Measurements from ENCODE around the gene KLRB1. TPM values are rescaled to one million over a fixed set of nuclear protein-coding genes. Genes with fewer than 3 reads are reported as not detected.
"Not testable (repeated sequence)": the region's sequence is repeated elsewhere in the genome, so short reads cannot be mapped to it uniquely, and the experiment has no call there.

The KLRB1 gene
- total and polyA plus RNA-seq, 4 donors: 1.1 to 1.6 TPM; not detected in 2

DNA sequence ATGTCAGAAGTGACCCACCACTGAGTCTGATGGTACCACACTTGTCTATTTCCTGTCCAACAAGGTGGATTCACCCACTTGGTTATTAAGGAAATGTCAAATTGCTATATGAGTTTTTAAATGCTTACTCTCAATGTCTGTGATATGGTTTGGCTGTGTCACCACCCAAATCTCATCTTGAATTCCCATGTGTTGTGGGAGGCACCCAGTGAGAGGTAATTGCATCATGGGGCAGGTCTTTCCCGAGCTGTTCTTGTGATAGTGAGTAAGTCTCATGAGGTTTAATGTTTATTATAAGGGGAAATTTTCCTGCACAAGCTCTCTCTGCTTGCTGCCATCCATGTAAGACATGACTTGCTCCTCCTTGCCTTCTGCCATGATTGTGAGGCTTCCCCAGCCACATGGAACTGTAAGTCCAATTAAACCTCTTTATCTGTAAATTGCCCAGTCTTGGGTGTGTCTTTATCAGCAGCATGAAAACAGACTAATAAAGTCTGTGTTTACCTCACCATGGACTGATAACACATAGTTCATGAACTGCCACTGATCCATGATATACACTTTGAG lies 37.4 kb upstream of the KLRB1 start:
- H3K27me3 ChIP-seq (ENCODE audit: control insufficient read depth in 1 of 2, insufficient read depth in 2 of 2, low read length in 1 of 2); intact Hi-C loops (cut with DNase I): not testable (repeated sequence)
- WGBS, 2 donors: 52 to 65% methylated on average over 1 of the region's 1 CpG

DNA sequence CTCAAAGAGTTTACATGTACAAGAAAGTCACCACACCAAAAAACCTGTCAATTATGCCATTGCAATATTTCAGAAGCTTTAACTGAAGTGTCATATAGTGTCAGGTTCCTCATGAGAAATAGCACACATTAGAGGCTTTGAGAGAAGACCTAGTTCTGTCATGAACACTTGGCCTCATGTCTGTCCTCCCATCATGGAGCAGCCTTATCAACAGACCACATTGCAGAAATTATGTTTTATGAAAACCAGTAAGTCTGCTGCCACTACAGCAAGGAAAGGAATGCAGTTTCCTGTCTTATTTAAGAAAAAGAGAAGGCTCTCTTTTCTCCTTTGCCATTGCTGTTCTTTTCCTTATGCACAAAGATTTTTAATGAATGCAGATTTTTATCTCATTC lies 35.5 kb upstream of the KLRB1 start:
- Histone ChIP-seq H3K27ac (ENCODE audit: low read depth in 1 of 2, low read length in 2 of 2) (no peak overlapping the region), H3K9me3 (ENCODE audit: control insufficient read depth, low read length) (no peaks in the 10 kb centered on the region), H3K4me3 (ENCODE audit: low read length in 2 of 2) (no peak overlapping the region), H3K27me3 (ENCODE audit: control insufficient read depth in 1 of 2, insufficient read depth in 2 of 2, low read length in 1 of 2) (no peaks in the 10 kb centered on the region), H3K4me1 (ENCODE audit: control insufficient read depth in 1 of 2, insufficient read depth in 2 of 2, low read length in 2 of 2) (no peaks in the 10 kb centered on the region), H3K36me3 (ENCODE audit: control insufficient read depth in 1 of 2, insufficient read depth in 2 of 2, low read length in 1 of 2) (no peaks in the 10 kb centered on the region)
- intact Hi-C loops (cut with DNase I): no loop called here
- no peak for DNase-seq
- ATAC-seq (ENCODE audit: low FRiP score): no peak

More for the DNA sequence above, 37.4 kb upstream of the KLRB1 start:
- not testable (repeated sequence) for DNase-seq; H3K9me3 ChIP-seq (ENCODE audit: control insufficient read depth, low read length); H3K4me3 ChIP-seq (ENCODE audit: low read length in 2 of 2); H3K4me1 ChIP-seq (ENCODE audit: control insufficient read depth in 1 of 2, insufficient read depth in 2 of 2, low read length in 2 of 2); ATAC-seq (ENCODE audit: low FRiP score); H3K36me3 ChIP-seq (ENCODE audit: control insufficient read depth in 1 of 2, insufficient read depth in 2 of 2, low read length in 1 of 2); H3K27ac ChIP-seq (ENCODE audit: low read depth in 1 of 2, low read length in 2 of 2)

DNA sequence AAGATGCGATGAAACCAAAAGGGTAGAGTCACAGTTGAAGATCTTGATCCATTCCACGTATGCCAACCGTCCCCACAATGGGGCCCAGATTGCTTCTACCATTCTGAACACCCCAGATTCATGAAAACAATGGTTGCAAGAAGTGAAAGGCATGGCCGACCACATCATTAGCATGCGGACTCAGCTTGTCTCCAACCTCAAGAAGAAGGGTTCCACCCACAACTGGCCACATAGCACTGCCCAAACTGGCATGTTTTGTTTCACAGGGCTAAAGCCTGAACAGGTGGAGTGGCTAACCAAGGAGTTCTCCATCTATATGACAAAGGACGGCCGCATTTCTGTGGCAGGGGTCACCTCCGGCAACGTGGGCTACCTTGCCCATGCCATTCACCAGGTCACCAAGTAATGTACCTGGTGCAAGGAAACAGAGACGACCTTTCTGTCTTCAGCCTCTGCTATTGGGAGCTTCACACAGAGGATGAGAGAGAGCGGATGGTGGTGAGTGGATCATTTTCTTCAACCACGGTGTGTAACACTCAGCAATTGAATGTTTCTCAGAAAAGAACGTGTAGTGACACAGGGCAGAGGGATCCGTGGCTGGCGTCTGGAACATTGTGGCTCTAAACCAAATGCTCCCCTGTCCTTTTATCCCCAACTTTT lies 35.0 kb upstream of the KLRB1 start:
- Histone ChIP-seq H3K9me3 (ENCODE audit: control insufficient read depth, low read length) (no peaks in the 10 kb centered on the region), H3K36me3 (ENCODE audit: control insufficient read depth in 1 of 2, insufficient read depth in 2 of 2, low read length in 1 of 2) (no peaks in the 10 kb centered on the region), H3K27me3 (ENCODE audit: control insufficient read depth in 1 of 2, insufficient read depth in 2 of 2, low read length in 1 of 2) (no peaks in the 10 kb centered on the region), H3K4me1 (ENCODE audit: control insufficient read depth in 1 of 2, insufficient read depth in 2 of 2, low read length in 2 of 2) (no peaks in the 10 kb centered on the region), H3K4me3 (ENCODE audit: low read length in 2 of 2) (no peak overlapping the region), H3K27ac (ENCODE audit: low read depth in 1 of 2, low read length in 2 of 2) (no peak overlapping the region)
- intact Hi-C loops (cut with DNase I): no loop called here
- DNase-seq (no peak), ATAC-seq (ENCODE audit: low FRiP score) (no peak)
- whole genome bisulfite sequencing, 2 donors: 88 to 89% methylated on average over 15 of the region's 15 CpGs

DNA sequence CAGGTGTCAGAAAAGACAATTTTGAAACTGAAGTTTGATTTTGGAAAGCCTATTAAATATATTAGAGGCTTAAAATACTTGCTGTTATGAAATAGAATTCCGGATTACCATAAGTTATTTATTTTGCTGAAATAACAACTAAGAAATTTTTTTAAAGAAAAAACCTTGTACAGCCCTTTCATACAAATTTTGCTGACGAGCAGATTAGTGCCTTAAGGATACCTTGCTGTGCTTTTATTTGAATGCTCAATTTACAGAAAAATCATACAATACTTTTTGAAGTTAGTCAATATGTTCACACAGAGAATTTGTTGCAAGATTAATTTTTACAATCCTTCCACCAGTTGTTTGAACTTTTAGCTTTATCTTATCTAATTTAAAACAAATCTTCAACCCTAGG lies 32.3 kb upstream of the KLRB1 start:
- intact Hi-C loops (cut with DNase I): no loop called here
- WGBS, 2 donors: 86 to 89% methylated on average over 2 of the region's 2 CpGs
- Histone ChIP-seq H3K36me3 (ENCODE audit: control insufficient read depth in 1 of 2, insufficient read depth in 2 of 2, low read length in 1 of 2) (no peaks in the 10 kb centered on the region), H3K27me3 (ENCODE audit: control insufficient read depth in 1 of 2, insufficient read depth in 2 of 2, low read length in 1 of 2) (no peaks in the 10 kb centered on the region), H3K4me3 (ENCODE audit: low read length in 2 of 2) (no peak overlapping the region), H3K27ac (ENCODE audit: low read depth in 1 of 2, low read length in 2 of 2) (no peak overlapping the region), H3K4me1 (ENCODE audit: control insufficient read depth in 1 of 2, insufficient read depth in 2 of 2, low read length in 2 of 2) (no peaks in the 10 kb centered on the region), H3K9me3 (ENCODE audit: control insufficient read depth, low read length) (no peaks in the 10 kb centered on the region)
- ATAC-seq (ENCODE audit: low FRiP score) (no peak), DNase-seq (no peak)

DNA sequence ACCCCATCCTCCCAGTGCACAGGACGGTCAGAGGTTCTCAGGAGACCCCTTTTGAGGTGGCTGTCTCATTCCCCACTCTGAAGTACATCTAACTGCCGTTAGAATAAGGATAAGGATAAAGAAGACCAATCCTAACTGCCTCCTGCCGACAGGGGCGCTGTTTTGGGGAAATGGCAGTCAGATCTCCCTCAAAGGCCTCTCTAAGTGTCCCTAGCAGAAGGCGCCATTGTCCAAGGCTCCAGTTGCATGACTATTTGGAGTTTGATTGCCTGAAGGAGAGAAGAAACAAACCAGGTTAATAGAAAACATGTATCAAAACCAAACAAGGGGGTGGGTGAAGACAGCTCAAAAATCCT lies 29.1 kb upstream of the KLRB1 start:
- intact Hi-C loops (cut with DNase I): no loop called here
- Histone ChIP-seq H3K27ac (ENCODE audit: low read depth in 1 of 2, low read length in 2 of 2) (no peak overlapping the region), H3K27me3 (ENCODE audit: control insufficient read depth in 1 of 2, insufficient read depth in 2 of 2, low read length in 1 of 2) (no peaks in the 10 kb centered on the region), H3K4me1 (ENCODE audit: control insufficient read depth in 1 of 2, insufficient read depth in 2 of 2, low read length in 2 of 2) (no peaks in the 10 kb centered on the region), H3K36me3 (ENCODE audit: control insufficient read depth in 1 of 2, insufficient read depth in 2 of 2, low read length in 1 of 2) (no peaks in the 10 kb centered on the region), H3K4me3 (ENCODE audit: low read length in 2 of 2) (no peak overlapping the region), H3K9me3 (ENCODE audit: control insufficient read depth, low read length) (no peaks in the 10 kb centered on the region)
- no peak for ATAC-seq (ENCODE audit: low FRiP score)
- DNase-seq: no peak
- 87 to 89% methylated on average over 5 of the region's 5 CpGs for WGBS, 2 donors

DNA sequence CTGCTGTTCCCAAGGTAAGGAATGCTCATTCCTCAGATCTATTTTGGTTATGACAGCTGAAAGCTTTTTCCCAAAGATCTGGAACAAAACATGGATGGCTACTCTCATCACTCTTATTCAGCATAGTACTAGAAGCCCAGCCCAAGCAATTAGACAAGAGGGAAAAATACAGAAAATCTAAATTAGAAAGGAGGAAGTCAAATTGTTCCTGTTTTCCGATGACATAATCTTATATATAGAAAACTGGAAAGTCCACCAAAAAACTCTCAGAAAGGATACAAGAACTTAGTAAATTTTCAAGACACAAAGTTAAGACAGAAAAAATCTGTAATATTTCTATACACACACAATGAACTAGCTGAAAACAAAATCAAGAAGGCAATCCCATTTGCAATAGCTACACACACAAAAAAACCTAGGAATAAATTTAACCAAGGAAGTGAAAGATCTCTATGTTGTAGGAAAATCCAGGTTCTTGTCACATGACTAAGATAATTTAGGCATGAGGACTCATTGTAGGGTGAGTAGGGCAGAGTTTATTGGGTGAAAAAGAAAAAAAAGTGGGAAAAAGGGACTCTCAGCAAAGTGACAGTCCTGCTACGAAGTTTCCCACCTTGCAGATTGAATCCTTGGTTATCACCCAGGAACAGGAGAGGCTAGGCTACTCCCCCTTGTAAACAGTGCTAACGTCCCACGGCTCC lies 28.6 kb upstream of the KLRB1 start:
- intact Hi-C loops (cut with DNase I): no loop called here
- Histone ChIP-seq H3K36me3 (ENCODE audit: control insufficient read depth in 1 of 2, insufficient read depth in 2 of 2, low read length in 1 of 2) (no peaks in the 10 kb centered on the region), H3K4me3 (ENCODE audit: low read length in 2 of 2) (no peak overlapping the region), H3K9me3 (ENCODE audit: control insufficient read depth, low read length) (no peaks in the 10 kb centered on the region), H3K27me3 (ENCODE audit: control insufficient read depth in 1 of 2, insufficient read depth in 2 of 2, low read length in 1 of 2) (no peaks in the 10 kb centered on the region), H3K27ac (ENCODE audit: low read depth in 1 of 2, low read length in 2 of 2) (no peak overlapping the region), H3K4me1 (ENCODE audit: control insufficient read depth in 1 of 2, insufficient read depth in 2 of 2, low read length in 2 of 2) (no peaks in the 10 kb centered on the region)
- ATAC-seq (ENCODE audit: low FRiP score): no peak
- 88 to 92% methylated on average over 4 of the region's 4 CpGs for WGBS, 2 donors
- no peak for DNase-seq

DNA sequence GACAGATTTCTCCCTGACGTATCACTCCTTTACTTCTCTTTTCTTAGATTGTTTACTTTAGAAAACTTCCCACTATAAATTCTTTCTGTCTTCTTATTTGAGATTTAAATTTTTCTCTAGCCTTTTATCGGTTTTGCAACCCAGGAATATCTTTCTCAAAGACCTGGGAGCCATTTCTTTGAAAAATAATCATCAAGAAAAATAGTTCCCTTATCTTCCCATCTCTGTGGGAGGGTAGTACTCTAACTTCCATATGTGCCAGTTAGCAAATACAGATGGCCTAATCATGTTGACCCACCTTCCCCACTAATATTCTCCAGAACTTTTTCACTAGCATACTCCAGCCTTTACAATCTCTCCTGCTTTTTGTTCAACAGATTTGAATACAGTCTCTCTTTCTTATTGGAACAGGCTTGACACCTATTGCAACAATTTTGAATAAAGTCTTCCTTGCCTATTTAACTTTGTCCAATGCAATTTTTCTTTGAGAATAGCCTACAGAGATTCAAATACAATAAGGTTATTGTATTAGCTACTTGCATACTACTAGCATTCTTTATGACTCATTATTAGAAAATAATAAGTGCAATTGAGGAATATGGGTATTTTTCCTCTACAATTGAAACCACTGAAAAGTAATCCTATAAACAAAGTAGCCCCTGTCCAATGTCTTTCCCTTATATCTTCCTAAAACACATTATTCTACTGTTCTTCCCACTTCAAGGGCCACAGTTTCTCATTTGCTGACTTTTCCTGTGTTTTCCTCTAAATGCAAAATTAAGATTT lies 27.4 kb upstream of the KLRB1 start:
- no peaks in the 10 kb centered on the region for H3K27me3 ChIP-seq (ENCODE audit: control insufficient read depth in 1 of 2, insufficient read depth in 2 of 2, low read length in 1 of 2)
- H3K9me3 ChIP-seq (ENCODE audit: control insufficient read depth, low read length): no peaks in the 10 kb centered on the region
- ATAC-seq (ENCODE audit: low FRiP score) (no peak), DNase-seq (no peak)
- H3K36me3 ChIP-seq (ENCODE audit: control insufficient read depth in 1 of 2, insufficient read depth in 2 of 2, low read length in 1 of 2): no peaks in the 10 kb centered on the region
- no peaks in the 10 kb centered on the region for H3K4me1 ChIP-seq (ENCODE audit: control insufficient read depth in 1 of 2, insufficient read depth in 2 of 2, low read length in 2 of 2)
- no peak overlapping the region for H3K27ac ChIP-seq (ENCODE audit: low read depth in 1 of 2, low read length in 2 of 2)
- intact Hi-C loops (cut with DNase I): loop anchor here in 1 of 2 donors (1.0 kb wide), 1 partner anchor 74 kb away; no protein-coding TSS in a partner anchor
- no peak overlapping the region for H3K4me3 ChIP-seq (ENCODE audit: low read length in 2 of 2)
- WGBS, 2 donors: 60 to 70% methylated on average over 2 of the region's 2 CpGs

DNA sequence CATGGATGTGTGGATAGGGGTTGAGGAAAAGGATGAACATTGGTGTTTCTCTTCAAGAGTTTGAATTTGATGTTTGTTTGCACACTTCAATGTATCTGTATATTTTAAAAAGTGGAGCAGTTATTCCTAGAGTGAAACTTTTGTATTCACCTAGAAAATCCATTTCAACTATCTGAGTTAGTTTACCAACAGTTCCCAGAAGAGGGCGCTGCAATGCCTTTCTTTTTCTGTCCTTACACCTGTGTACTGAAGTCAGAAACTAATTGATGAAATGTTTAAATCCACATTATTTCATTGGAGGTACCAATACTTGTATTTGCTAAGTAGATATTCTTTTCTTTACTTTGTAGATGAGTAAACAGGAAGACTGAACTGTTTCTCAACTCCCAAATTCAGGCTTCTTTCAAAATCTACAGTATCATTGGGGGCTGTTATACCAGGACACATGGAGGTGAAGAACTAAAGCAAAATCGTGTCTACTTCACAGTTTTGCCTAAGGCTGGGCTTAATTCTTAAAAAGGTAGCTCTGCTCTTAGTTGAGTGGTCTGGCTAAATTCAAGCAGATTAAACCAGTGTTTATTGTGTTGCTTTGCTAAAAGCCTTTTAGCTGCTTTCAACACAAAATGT lies 26.6 kb upstream of the KLRB1 start:
- peak in 1 of 2 donors; percentile 54 for DNase-seq
- WGBS, 2 donors: 40 to 45% methylated on average over 2 of the region's 2 CpGs
- ATAC-seq (ENCODE audit: low FRiP score): no peak

More for the DNA sequence above, 26.6 kb upstream of the KLRB1 start:
- no peaks in the 10 kb centered on the region for H3K27me3 ChIP-seq (ENCODE audit: control insufficient read depth in 1 of 2, insufficient read depth in 2 of 2, low read length in 1 of 2)
- H3K4me1 ChIP-seq (ENCODE audit: control insufficient read depth in 1 of 2, insufficient read depth in 2 of 2, low read length in 2 of 2): no peaks in the 10 kb centered on the region
- H3K36me3 ChIP-seq (ENCODE audit: control insufficient read depth in 1 of 2, insufficient read depth in 2 of 2, low read length in 1 of 2): no peaks in the 10 kb centered on the region
- no peaks in the 10 kb centered on the region for H3K9me3 ChIP-seq (ENCODE audit: control insufficient read depth, low read length)
- intact Hi-C loops (cut with DNase I): loop anchor here in 1 of 2 donors (1.0 kb wide), 1 partner anchor 75 kb away; no protein-coding TSS in a partner anchor
- no peak overlapping the region for H3K27ac ChIP-seq (ENCODE audit: low read depth in 1 of 2, low read length in 2 of 2)
- H3K4me3 ChIP-seq (ENCODE audit: low read length in 2 of 2): no peak overlapping the region

Measured in aorta (tissue), 5 donors.